GM19328 (cell line): ENCODE results near the gene NYAP1.
A peak's percentile ranks its signal among the peaks of the same experiment; 100 is the strongest.
"Not testable (repeated sequence)": the region's sequence is repeated elsewhere in the genome, so short reads cannot be mapped to it uniquely, and the experiment has no call there.

Source experiments
- ATAC-seq: cut with Tn5 transposase; IDR thresholded peaks from one replicate; pipeline ENCODE4 v1.9.1; 2021; ENCODE audit warnings: mild to moderate bottlenecking, moderate library complexity; ENCODE audit not compliant: unreplicated experiment

The NYAP1 gene

GRCh38 chr7:100483722-100484672 lies at the start of gene NYAP1:
TSS of gene NYAP1 (plus strand) at chr7:100483927. CDS start at chr7:100485312, 1,385 bp downstream.
- ATAC-seq = peak; percentile 12

DNA sequence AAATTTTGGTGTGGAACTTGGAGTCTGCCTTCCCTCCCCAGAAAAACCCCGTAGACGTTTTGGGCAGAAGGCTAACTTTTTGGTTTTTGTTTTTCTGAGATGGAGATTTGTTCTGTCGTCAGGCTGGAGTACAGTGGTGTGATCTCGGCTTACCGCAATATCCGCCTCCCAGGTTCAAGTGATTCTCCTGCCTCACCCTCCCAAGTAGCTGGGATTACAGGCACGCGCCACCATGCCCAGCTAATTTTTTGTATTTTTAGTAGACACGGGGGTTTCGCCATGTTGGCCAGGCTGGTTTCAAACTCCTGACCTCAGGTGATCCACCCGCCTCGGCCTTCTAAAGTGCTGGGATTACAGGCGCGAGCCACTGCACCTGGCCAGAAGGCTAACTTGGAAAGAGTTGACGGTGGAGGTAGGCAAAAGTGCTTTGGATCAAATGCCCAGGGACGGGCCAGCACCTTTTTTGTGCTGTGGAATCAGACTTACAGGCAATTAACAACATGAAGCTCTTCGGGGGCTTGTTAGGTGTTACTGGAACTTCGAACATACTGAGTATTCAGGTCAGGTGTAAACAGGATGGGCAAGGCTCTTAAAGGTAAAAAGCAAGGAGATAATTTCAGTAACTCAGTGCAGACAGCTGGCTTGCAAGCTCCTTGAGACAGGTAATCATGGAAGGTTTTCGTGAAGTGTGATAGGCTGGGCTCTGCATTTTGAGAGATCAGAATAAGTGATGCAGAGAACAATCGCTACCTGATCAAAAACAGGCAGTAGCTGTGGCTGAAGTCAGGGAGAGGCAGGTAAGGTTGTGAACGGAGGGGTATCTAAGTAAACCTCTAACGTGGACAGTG lies 49.2 kb upstream of the NYAP1 start:
- no peak for ATAC-seq

DNA sequence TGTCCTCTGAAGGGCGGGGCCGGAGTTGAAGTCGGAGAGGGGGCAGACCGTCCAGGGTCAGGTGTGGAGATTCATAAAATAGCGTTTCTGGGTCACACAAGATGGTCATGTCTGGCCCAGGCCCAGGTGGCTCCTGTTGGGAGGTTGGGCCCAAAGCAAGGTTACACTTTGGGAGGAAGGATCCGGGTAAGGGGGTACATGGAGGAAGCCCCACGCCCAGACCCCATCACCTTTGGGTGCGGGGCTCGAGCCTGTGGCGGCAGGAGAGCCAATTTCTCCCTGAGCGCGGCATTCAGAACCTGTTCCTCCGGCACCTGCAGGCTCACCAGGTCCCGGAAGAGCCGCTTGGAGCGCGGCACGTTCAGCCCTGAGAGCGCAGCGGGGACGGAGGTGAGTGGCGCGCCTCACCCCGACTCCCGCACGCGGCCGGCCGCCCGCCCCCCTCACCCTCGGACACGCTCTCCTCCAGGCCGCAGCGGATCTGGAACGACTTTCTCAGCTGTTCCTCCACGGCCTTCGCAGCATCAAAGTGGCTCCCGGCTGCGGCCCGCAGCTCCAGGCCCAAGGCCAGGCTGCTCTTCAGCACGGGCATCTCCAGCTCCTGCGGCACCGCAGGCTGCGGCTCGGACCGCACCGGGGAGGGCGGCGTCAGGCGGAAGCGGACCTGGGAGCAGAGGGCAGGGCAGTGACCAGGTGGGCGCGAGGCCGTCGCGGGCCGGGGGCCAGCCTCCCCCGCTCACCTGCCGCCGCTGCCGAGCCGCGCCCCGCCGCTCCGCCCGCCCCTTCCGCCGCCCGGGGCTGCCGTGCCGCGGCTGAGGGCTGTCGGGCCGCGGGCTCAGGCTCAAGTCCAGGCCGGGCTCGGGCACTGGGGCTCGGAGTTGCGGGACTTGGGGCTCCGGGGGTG lies 48.1 kb upstream of the NYAP1 start:
- ATAC-seq = peak; percentile 18

DNA sequence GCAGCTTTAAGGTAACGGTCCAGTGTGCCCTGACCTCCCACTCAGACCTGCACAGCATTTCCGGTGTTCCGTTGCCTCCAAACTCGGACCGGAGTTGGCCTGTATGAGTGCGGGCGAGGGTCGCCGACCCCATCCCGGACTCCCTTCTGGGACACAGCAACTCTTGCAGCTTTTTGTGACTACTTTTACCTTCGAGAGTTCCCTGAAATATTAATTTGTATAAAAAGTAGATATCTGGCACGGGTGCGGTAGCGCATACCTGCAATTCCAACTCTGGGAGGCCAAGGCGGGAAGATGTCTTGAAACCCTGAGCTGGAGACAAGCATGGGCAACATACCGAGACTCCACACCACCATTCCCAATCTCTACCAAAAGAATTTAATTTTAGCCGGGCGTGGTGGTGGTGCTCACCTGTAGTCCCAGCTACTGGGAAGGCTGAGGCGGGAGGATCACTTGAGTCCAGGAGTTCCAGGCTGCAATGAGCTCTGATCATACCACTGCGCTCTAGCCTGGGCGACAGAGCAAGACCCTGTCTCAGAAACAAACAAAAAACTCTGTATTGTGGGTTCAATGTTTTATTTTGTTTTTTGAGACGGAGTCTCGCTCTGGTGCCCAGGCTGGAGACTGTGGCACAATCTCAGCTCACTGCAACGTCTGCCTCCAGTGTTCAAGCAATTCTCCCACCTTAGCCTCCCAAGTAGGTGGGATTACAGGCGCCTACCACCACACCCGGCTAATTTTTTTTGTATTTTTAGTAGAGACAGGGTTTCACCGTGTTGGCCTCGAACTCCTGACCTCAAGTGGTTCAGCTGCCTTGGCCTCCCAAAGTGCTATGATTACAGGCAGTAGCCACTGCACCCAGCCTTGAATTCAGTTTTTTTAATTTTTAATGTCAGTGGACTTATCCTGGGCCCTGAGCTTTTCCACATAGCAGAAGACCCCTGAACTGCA lies 46.3 kb upstream of the NYAP1 start:
- ATAC-seq = no peak

DNA sequence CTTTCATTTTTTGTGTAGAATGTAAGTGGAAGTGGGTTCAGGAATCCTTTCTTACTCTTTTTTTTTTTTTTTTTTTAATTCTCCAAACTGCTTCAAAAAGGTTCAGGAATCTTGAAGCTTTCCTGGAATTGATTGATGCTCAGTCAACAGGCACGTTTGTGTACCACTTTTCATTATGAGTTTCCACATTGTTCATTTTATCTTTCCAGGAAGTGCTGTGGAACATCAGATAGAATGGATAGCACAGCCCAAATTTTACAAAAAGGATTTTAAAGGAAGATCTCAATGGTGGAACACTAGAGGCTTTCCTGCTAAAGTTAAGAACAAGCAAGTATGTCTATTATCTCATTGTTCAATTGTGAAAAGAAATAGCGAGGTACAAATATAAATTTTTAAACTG lies 45.6 kb upstream of the NYAP1 start:
- no peak for ATAC-seq

- not testable (repeated sequence) for ATAC-seq
Observed at GRCh38 chr7:100438731-100439130, 45.0 kb upstream of the NYAP1 start.

DNA sequence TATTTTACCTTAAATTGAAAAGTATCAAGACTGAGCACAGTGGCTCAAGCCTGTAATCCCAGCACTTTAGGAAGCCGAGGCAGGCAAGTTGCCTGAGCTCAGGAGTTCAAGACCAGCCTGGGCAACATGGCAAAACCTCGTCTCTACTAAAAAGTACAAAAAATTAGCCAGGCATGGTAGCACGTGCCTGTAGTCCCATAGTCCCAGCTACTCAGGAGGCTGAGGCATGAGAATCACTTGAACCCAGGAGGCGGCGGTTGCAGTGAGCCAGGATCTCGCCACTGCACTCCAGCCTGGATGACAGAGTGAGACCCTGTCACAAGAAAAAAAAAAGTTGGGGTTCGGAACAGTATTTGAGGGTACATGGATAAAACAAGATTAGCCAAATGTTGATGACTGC lies 44.5 kb upstream of the NYAP1 start:
- ATAC-seq = not testable (repeated sequence)

DNA sequence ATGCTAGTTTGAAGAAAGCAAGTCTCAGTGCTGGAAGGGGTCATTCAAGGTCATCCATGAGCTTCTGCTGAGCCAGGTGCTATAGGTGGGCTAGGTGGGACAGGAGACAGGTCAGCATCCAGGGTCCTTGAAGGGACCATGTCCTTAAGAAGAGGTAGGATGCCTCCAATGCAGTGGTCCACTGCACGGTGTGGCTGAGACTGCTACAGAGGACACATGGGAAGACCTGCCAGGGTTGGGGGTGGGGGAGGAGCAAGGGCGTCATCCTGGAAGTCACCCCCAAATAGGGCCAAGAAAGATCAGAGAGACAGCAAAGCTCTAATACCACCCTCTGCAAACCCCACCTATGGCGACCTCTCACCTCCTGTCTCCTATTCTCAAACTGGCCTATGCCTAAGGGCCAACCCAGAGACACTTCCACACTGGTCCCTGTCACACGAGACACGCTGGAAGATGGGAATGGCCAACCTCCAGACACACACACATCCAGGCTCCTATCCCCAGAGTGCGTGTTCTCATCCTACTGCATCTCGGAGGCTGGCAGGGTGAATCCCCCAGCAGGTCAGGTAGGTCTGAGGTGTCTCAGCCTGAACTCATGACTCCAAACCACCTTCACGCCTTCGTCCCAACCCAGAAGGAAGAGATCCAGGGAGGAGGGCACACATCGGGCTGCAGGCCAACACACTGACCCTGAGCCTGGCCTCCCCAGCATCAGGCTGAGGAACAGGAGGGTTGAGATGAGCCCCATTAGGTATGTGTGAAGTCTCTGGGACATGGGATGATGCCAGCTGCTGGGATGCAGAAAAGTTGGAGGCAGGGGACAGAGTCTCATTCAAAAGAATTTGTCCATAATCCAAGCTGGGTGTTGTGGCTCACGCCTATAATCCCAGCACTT lies 41.8 kb upstream of the NYAP1 start:
- no peak for ATAC-seq

- no peak for ATAC-seq
Observed at GRCh38 chr7:100443096-100443840, 40.5 kb upstream of the NYAP1 start.

GRCh38 chr7:100444311-100445278 lies 39.1 kb upstream of the NYAP1 start:
- ATAC-seq = no peak

GRCh38 chr7:100446040-100446439 lies 37.7 kb upstream of the NYAP1 start:
- ATAC-seq = no peak

- not testable (repeated sequence) for ATAC-seq
Observed at GRCh38 chr7:100447363-100447762, 36.4 kb upstream of the NYAP1 start.

DNA sequence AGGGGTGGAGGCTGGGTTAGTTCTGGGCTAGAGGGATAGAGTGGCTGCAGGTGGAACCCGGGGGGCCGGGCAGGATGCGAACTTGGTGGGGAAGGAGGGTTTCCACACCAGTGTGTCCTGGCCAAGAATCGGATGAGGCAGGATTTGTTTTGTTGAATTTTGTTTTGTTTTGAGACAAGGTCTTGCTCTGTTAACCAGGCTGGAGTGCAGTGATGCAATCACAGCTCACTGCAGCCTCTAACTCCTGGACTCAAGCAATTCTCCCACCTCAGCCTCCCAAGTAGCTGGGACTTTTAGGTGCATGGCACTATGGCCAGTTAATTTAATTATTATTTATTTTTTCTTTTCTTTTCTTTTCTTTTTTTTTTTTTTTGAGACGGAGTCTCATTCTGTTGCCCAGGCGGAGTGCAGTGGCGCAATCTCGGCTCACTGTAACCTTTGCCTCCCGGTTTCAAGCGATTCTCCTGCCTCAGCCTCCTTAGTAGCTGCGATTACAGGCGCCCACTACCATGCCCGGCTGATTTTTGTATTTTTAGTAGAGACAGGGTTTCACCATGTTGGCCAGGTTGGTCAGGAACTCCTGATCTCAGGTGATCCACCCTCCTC lies 34.4 kb upstream of the NYAP1 start:
- no peak for ATAC-seq

GRCh38 chr7:100452513-100452912 lies 31.2 kb upstream of the NYAP1 start:
- ATAC-seq = no peak

DNA sequence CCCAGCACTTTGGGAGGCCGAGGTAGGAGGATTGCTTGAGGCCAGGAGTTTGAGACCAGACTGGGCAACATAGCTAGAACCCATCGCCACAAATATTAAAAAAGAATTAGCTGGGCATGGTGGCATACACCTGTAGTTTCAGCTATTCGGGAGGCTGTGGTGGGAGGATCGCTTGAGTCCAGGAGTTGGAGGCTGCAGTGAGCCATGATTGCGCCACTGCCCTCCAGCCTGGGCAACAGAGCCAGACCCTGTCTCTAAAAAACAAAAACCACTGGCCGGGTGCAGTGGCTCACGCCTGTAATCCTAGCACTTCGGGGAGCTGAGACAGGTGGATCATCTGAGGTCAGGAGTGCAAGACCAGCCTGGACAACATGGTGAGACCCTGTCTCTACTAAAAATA lies 29.9 kb upstream of the NYAP1 start:
- ATAC-seq = not testable (repeated sequence)

- no peak for ATAC-seq
Observed at GRCh38 chr7:100455206-100455605, 28.5 kb upstream of the NYAP1 start.
